ENCODE measurements around the gene NFATC1.
A peak's percentile ranks its signal among the peaks of the same experiment; 100 is the strongest.

NFATC1 gene

GRCh38 chr18:79459946-79460480 lies 64.3 kb downstream of the NFATC1 start:
- DNase-seq (ENCODE audit: low spot score): no peak
- TF ChIP-seq CTCF (IDR thresholded peaks at IDR 0.05; ENCODE audit: extremely low read depth, insufficient read depth, missing control alignments): no peak
- in situ Hi-C loops (cut with MboI; ENCODE audit: low pct_unique_long_range_greater_than_20kb, low sequenced_read_pairs, unreplicated experiment): no loop called here

- in situ Hi-C loops (cut with MboI; ENCODE audit: low pct_unique_long_range_greater_than_20kb, low sequenced_read_pairs, unreplicated experiment): no loop called here
- TF ChIP-seq CTCF (IDR thresholded peaks at IDR 0.05; ENCODE audit: extremely low read depth, insufficient read depth, missing control alignments): no peak
- DNase-seq (ENCODE audit: low spot score): peak; percentile 90
Observed at GRCh38 chr18:79460481-79461300, 65.0 kb downstream of the NFATC1 start.

- in situ Hi-C loops (cut with MboI; ENCODE audit: low pct_unique_long_range_greater_than_20kb, low sequenced_read_pairs, unreplicated experiment): no loop called here
- DNase-seq (ENCODE audit: low spot score): no peak
- TF ChIP-seq CTCF (IDR thresholded peaks at IDR 0.05; ENCODE audit: extremely low read depth, insufficient read depth, missing control alignments): no peak
Observed at GRCh38 chr18:79461627-79462026, 65.9 kb downstream of the NFATC1 start.

GRCh38 chr18:79463424-79463960 lies 67.8 kb downstream of the NFATC1 start:
- TF ChIP-seq CTCF (IDR thresholded peaks at IDR 0.05; ENCODE audit: extremely low read depth, insufficient read depth, missing control alignments): no peak
- no peak for DNase-seq (ENCODE audit: low spot score)
- in situ Hi-C loops (cut with MboI; ENCODE audit: low pct_unique_long_range_greater_than_20kb, low sequenced_read_pairs, unreplicated experiment): no loop called here

- DNase-seq (ENCODE audit: low spot score): peak; percentile 84
- TF ChIP-seq CTCF (IDR thresholded peaks at IDR 0.05; ENCODE audit: extremely low read depth, insufficient read depth, missing control alignments): no peak
- in situ Hi-C loops (cut with MboI; ENCODE audit: low pct_unique_long_range_greater_than_20kb, low sequenced_read_pairs, unreplicated experiment): no loop called here
Observed at GRCh38 chr18:79465392-79465991, 69.8 kb downstream of the NFATC1 start.

GRCh38 chr18:79466591-79466990 lies 70.9 kb downstream of the NFATC1 start:
- TF ChIP-seq CTCF (IDR thresholded peaks at IDR 0.05; ENCODE audit: extremely low read depth, insufficient read depth, missing control alignments): peak; percentile 9
- DNase-seq (ENCODE audit: low spot score): peak; percentile 67
- in situ Hi-C loops (cut with MboI; ENCODE audit: low pct_unique_long_range_greater_than_20kb, low sequenced_read_pairs, unreplicated experiment): no loop called here
